NCI-H2196 treated with DMSO at 0.1 percent for 48 hours (cell line): ENCODE data around the gene UBAC2.
"Not testable (repeated sequence)": the region's sequence is repeated elsewhere in the genome, so short reads cannot be mapped to it uniquely, and the experiment has no call there.

Experiments used
- DNase-seq: peaks from one replicate; lab custom pipeline; 2025; ENCODE audit not compliant: unreplicated experiment; lab: John Stamatoyannopoulos, UW

The UBAC2 gene

DNA sequence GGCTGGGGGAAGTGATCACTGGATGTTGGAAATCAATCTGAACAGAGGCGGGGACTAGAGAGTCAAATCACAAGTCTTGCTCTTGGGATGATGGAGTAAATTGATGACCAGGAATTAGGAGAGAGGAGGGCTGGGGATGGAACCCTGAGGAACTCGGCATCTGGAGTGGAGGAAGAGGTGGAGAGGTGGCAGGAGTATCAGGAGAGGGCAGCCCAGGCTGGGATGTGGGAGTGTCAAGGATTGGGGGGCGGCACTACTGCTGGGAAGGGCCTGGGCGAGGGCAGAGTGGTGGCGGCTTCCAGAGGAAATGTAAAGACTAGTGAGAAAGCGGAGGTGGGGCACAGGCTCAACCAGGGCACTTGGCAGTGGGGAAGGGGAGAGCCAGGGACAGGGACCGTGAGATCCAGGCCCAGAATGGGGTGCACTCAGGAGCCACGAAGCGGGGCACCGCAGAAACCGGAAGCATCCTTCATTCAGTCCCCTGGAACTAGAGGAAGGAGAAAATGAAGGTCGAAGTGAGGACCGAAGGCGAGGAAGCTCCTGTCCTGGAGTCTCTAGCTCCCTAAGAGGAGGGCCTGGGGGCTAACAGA lies 187.8 kb downstream of the UBAC2 start:
- DNase-seq = no peak

- not testable (repeated sequence) for DNase-seq
These were observed 188.4 kb downstream of the UBAC2 start for GRCh38 chr13:99389094-99389493.

GRCh38 chr13:99389520-99390304 lies 189.1 kb downstream of the UBAC2 start:
- DNase-seq = no peak

DNA sequence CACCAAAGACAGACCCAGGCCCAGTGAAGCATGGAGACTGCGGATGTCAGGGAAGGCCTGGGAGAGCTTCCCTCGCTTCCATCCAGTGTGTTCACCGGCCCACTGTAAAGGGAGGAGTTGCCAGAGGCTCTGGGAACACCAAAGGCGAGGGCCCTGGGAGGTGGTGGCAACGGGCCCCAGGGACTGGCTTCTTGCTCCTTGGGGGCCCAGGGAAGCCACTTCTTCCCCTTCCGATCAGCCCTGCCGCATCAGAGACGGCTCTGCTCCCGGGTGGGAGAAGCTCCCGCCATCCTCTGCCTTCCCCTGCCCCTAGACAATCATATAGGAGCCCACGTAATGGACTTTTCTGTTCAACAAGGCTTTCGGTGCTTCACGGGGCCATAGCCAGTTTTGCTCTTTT lies 189.9 kb downstream of the UBAC2 start:
- DNase-seq = no peak

DNA sequence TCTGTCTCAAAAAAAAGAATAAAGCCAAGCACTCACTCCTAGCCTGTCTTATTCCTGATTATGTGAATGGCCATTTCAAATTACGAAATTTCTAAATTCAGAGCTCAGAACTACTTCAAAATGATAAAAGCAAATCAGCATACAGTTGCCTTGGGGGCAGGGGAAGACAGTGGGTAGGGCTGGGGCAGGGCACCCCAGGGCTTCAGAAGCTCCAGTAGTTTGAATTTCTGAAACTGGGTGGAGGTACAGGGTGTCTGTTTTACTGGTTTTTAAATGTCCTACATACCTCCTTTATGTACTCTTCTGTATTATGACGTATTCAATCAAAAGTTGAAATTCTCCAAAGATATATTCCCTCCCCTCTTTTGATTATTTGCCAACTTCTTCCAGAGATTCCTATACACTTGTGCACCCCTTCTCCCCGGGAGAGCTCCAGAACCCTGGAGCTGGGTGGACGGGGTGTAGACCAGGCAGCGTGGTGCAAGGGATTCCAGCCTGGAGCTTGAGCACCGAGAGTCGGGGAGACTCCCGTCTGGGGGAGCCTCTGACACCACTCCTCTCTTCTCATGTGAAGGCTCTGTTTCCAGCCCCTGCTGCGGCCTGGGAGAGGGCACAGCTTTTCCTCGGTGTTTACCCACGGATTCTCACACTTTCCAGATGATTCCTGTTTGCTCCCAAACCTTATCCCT lies 191.3 kb downstream of the UBAC2 start:
- no peak for DNase-seq

GRCh38 chr13:99392470-99393135 lies 191.9 kb downstream of the UBAC2 start:
- no peak for DNase-seq

DNA sequence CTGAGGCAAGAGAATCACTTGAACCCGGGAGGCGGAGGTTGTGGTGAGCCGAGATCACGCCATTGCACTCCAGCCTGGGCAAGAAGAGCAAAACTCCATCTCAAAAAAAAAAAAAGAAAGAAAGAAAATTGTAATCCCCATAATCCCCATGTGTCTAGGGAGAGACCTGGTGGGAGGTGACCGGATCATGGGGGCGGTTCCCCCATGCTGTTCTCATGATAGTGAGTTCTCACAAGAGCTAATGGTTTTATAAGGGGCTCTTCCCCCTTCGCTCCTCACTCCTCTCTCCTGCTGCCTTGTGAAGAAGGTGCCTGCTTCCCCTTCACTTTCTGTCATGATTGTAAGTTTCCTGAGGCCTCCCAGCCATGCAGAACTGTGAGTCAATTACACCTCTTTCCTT lies 192.7 kb downstream of the UBAC2 start:
- not testable (repeated sequence) for DNase-seq

- DNase-seq = no peak
These were observed 193.4 kb downstream of the UBAC2 start for GRCh38 chr13:99393791-99394735.

DNA sequence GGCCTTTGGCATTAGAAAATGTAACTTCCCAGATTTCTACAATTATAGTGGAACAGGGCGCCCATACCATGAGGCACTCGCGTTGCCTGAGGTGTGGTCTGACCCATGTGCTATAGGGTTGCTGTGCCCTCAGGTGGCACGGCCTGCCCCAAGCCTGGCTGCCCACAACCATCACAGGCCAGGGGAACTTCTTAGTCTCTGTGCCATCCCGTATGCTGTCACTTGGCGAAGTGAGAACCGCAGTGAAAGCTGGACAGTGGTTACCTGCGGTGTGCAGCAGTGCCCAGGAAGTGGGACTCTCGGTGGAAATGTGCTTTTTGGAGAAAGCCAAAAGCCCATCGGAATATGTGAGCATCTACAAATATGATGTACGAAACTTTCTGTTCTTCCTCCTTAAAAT lies 194.8 kb downstream of the UBAC2 start:
- DNase-seq = no peak

DNA sequence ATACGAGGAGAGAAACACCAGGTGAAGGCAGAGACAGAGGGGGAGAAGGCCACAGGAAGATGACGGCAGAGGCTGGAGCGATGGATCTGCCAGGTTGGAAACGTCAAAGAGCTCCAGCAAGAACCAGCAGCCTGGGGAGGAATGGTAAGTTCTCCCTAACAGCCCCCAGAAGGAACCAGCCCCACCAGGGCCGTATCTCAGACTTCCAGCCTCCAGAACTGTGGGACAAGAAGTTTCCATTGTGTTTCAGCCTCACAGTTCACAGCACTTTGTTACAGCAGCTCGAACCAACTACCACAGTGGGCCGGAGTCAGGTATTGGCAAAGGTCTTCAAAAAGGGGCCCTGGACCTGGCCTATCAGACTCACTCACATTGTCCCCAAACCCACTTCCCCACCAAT lies 195.8 kb downstream of the UBAC2 start:
- DNase-seq = no peak

- DNase-seq = no peak
These were observed 197.4 kb downstream of the UBAC2 start for GRCh38 chr13:99398071-99398470.

DNA sequence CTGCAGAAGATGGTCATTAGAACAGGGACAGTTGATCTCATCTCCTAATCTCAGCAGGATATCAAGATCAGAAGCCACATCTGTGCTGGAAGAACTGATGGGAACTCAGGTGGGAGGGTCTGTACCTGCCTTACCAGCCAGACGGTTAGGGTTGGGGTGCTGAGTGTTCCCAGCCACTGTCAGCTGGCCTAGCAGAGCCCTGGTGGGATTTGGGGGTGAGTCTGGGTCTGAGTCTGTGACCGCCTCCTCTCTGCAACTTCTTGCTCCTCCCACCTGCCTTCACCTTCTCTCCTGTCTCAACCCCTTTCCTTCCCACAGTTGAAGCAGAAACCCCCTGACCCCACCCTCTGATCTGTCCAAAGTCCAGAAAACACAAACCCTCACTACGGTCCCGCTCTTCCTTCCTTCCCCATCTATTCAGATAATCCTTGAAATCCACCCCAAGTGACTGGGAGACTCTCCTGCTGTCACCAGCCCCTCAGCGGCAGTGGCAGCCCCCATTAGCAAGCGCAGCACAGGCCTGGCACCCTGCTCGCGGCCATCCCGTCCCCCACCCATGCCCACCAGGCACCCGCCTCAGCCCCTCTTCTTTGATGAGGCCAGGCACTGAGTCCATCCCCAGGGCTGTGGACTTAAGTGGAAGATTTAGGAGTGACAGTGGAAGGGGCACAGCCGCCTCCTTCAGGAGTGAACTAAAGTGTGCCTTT lies 198.4 kb downstream of the UBAC2 start:
- DNase-seq = no peak

DNA sequence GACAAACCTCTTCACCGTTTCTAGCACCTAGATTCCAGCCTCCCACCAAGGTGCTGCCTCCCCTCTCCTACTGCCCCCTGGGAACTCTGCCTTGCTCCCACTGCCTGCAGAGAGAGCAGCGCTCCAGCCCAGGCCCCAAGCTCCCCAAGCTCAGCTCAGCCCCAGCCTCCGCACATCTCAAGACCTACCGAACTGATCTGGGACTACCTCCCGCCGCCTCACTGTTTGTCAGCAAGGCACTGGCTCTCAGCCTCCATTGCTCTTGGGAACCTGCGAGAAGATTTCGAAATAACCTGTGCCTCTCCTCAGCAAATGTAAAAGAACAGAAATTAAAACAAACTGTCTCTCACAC lies 198.9 kb downstream of the UBAC2 start:
- no peak for DNase-seq

- no peak for DNase-seq
These were observed 202.9 kb downstream of the UBAC2 start for GRCh38 chr13:99403458-99403971.

GRCh38 chr13:99404005-99404755 lies 203.5 kb downstream of the UBAC2 start:
- DNase-seq = no peak

DNA sequence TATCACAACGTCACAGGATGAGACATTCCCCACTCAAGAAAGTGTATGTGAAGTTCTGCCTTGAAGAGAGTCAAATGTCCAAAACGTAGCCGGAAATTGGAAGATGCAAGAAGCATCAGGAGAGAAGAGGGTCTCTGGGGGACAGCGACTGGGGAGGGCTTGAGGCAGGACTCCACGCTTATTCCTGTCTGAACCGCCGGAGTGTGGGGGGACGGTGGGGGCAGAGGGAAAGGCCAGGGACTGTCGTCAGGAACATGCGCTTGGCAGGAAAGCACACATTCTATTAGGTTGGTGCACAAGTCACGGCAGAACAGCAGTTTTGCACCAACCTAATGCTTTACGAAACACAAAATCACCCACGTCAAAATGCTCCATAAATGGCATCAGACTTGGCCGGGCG lies 205.3 kb downstream of the UBAC2 start:
- DNase-seq = no peak

GRCh38 chr13:99406799-99407201 lies 206.1 kb downstream of the UBAC2 start:
- DNase-seq = no peak

- no peak for DNase-seq
These were observed 207.4 kb downstream of the UBAC2 start for GRCh38 chr13:99407906-99408702.

GRCh38 chr13:99408703-99409000 lies 208.0 kb downstream of the UBAC2 start:
- no peak for DNase-seq
